GM12878 (cell line): ENCODE data around the gene TOM1L2.

Experiments used
- BHLHE40 ChIP-seq, 2 experiments: fragments of 450-650 bp in 1 of 2; IDR thresholded peaks; 2 replicates each; pipeline ENCODE4 v1.6.1; 2011 to 2017; ENCODE audit warnings: low read depth in 2 of 2, borderline replicate concordance in 1 of 2, improper control_type of control experiment in 1 of 2, low read length in 1 of 2, mild to moderate bottlenecking in 1 of 2
- CHD2 ChIP-seq: IDR thresholded peaks from 2 replicates; pipeline ENCODE4 v1.6.1; 2011; ENCODE audit warnings: low read depth, low read length, improper control_type of control experiment, borderline replicate concordance
- CREM ChIP-seq: IDR thresholded peaks from 2 replicates; pipeline ENCODE4 v1.6.1; 2014; ENCODE audit warnings: antibody characterized with exemption, low read depth
- EED ChIP-seq: sonication (generic); IDR thresholded peaks from 2 replicates; pipeline ENCODE4 v1.6.1; 2016; ENCODE audit warnings: antibody characterized with exemption, low read depth
- EP300 ChIP-seq, 2 experiments: fragments of 150-350 bp in 1 of 2; IDR thresholded peaks; 2 replicates each; pipeline ENCODE4 v1.6.1; 2011 to 2012; ENCODE audit warnings: low read depth in 2 of 2, low read length in 2 of 2, borderline replicate concordance in 1 of 2, improper control_type of control experiment in 1 of 2, inconsistent platforms in 1 of 2; ENCODE audit not compliant: control insufficient read depth in 1 of 2
- EZH2 ChIP-seq: IDR thresholded peaks from 2 replicates; pipeline ENCODE4 v1.6.1; 2012; ENCODE audit warnings: low read depth, mild to moderate bottlenecking, control low read depth, inconsistent platforms, low read length, borderline replicate concordance; ENCODE audit not compliant: control insufficient read depth
- JUND ChIP-seq: IDR thresholded peaks from 2 replicates; pipeline ENCODE4 v1.6.1; 2012; ENCODE audit warnings: low read depth, mild to moderate bottlenecking, low read length, improper control_type of control experiment, moderate library complexity
- MAX ChIP-seq: IDR thresholded peaks from 2 replicates; pipeline ENCODE4 v1.6.1; 2012; ENCODE audit warnings: low read depth, low read length, improper control_type of control experiment
- NR2C2 ChIP-seq: IDR thresholded peaks from 2 replicates; pipeline ENCODE4 v1.6.1; 2011; ENCODE audit warnings: borderline replicate concordance, low read depth; ENCODE audit not compliant: control insufficient read depth, insufficient read length
- POLR2A ChIP-seq: IDR thresholded peaks from 2 replicates; pipeline ENCODE4 v1.6.1; 2011; ENCODE audit warnings: low read depth, mild to moderate bottlenecking, low read length
- RCOR1 ChIP-seq: conservative IDR thresholded peaks from 2 replicates; pipeline ENCODE4 v1.6.1; 2012; ENCODE audit warnings: low read depth, low read length, improper control_type of control experiment
- ZNF24 ChIP-seq: fragments of 450-650 bp; IDR thresholded peaks from 2 replicates; pipeline ENCODE4 v1.6.1; 2017; ENCODE audit warnings: antibody characterized with exemption, mild to moderate bottlenecking
- TF ChIP-seq, protein P1 (sequence below): IDR thresholded peaks from 2 replicates; pipeline ENCODE4 v1.6.1; 2012; ENCODE audit warnings: mild to moderate bottlenecking, low read depth, low read length
- TF ChIP-seq, protein P2 (sequence below), 3 experiments: IDR thresholded peaks in 2 of 3; conservative IDR thresholded peaks in 1 of 3; 2 replicates each; pipeline ENCODE4 v1.5.1; 2011; ENCODE audit warnings: low read depth in 3 of 3, low read length in 3 of 3, mild to moderate bottlenecking in 3 of 3, control low read depth in 2 of 3, moderate library complexity in 2 of 3, inconsistent platforms in 1 of 3, mixed read lengths in 1 of 3; ENCODE audit not compliant: control insufficient read depth in 2 of 3, insufficient read depth in 1 of 3; ENCODE audit errors: extremely low read depth in 1 of 3

DNA sequence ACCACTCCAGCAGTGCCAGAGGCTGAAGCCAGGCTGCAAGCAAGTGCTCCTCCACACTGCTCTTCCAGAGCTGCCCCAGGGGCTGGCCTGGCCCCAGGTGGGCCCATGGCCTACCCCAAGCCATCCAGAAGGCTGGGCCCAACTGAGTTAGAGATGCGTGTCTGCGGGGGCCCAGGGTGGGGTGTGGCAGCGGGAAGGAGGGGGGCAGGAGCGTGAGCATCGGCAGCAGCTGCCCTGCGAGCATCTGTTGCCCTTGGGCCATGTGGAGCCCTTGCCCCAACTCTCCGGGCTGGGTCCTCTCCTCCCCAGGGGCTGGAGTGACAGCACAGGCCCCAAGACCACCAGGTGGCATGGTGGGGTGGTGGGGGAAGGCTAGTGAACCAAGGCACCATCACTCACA, 128.1 kb downstream of the TOM1L2 start:
- no peak for TF ChIP-seq CHD2
- TF ChIP-seq, protein P1, sequence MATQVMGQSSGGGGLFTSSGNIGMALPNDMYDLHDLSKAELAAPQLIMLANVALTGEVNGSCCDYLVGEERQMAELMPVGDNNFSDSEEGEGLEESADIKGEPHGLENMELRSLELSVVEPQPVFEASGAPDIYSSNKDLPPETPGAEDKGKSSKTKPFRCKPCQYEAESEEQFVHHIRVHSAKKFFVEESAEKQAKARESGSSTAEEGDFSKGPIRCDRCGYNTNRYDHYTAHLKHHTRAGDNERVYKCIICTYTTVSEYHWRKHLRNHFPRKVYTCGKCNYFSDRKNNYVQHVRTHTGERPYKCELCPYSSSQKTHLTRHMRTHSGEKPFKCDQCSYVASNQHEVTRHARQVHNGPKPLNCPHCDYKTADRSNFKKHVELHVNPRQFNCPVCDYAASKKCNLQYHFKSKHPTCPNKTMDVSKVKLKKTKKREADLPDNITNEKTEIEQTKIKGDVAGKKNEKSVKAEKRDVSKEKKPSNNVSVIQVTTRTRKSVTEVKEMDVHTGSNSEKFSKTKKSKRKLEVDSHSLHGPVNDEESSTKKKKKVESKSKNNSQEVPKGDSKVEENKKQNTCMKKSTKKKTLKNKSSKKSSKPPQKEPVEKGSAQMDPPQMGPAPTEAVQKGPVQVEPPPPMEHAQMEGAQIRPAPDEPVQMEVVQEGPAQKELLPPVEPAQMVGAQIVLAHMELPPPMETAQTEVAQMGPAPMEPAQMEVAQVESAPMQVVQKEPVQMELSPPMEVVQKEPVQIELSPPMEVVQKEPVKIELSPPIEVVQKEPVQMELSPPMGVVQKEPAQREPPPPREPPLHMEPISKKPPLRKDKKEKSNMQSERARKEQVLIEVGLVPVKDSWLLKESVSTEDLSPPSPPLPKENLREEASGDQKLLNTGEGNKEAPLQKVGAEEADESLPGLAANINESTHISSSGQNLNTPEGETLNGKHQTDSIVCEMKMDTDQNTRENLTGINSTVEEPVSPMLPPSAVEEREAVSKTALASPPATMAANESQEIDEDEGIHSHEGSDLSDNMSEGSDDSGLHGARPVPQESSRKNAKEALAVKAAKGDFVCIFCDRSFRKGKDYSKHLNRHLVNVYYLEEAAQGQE = no peak
- no peak for TF ChIP-seq BHLHE40 (IDR thresholded peaks at IDR 0.05; ENCODE audit: borderline replicate concordance in 1 of 2, low read depth in 2 of 2, low read length in 1 of 2)
- TF ChIP-seq EP300 (IDR thresholded peaks at IDR 0.05; ENCODE audit: borderline replicate concordance in 1 of 2, control insufficient read depth in 1 of 2, low read depth in 2 of 2, low read length in 2 of 2) = no peak
- TF ChIP-seq, protein P2, sequence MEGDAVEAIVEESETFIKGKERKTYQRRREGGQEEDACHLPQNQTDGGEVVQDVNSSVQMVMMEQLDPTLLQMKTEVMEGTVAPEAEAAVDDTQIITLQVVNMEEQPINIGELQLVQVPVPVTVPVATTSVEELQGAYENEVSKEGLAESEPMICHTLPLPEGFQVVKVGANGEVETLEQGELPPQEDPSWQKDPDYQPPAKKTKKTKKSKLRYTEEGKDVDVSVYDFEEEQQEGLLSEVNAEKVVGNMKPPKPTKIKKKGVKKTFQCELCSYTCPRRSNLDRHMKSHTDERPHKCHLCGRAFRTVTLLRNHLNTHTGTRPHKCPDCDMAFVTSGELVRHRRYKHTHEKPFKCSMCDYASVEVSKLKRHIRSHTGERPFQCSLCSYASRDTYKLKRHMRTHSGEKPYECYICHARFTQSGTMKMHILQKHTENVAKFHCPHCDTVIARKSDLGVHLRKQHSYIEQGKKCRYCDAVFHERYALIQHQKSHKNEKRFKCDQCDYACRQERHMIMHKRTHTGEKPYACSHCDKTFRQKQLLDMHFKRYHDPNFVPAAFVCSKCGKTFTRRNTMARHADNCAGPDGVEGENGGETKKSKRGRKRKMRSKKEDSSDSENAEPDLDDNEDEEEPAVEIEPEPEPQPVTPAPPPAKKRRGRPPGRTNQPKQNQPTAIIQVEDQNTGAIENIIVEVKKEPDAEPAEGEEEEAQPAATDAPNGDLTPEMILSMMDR (IDR thresholded peaks at IDR 0.05 in 2 of 3, conservative IDR thresholded peaks at IDR 0.05 in 1 of 3; ENCODE audit: control insufficient read depth in 2 of 3, extremely low read depth in 1 of 3, insufficient read depth in 1 of 3, low read depth in 3 of 3, low read length in 3 of 3) = no peak
- no peak for TF ChIP-seq JUND
- TF ChIP-seq EZH2 = no peak
- TF ChIP-seq CREM = no peak
- TF ChIP-seq EED = no peak
- TF ChIP-seq POLR2A = no peak
- no peak for TF ChIP-seq ZNF24
- TF ChIP-seq MAX = no peak
- no peak for TF ChIP-seq RCOR1
- no peak for TF ChIP-seq NR2C2
